H4 (cell line): ENCODE results near the gene REXO5. TPM values are rescaled to one million over a fixed set of nuclear protein-coding genes. Genes with fewer than 3 reads are reported as not detected.
"Not testable (repeated sequence)": the region's sequence is repeated elsewhere in the genome, so short reads cannot be mapped to it uniquely, and the experiment has no call there.

Source experiments
- DNase-seq: peaks from one replicate; pipeline ENCODE4 v3.0.0-alpha.2; 2015; ENCODE audit warnings: low spot score
- total RNA-seq: library from RNA; depleted of rRNA; stranded (reverse); fragments of >200 nt; shearing (Covaris generic); gene quantifications from 2 replicates; pipeline ENCODE4 v1.2.3, GENCODE V29; 2014

The REXO5 gene
- total RNA-seq, 1 experiment from 2014 or later = 4.2 TPM

DNA sequence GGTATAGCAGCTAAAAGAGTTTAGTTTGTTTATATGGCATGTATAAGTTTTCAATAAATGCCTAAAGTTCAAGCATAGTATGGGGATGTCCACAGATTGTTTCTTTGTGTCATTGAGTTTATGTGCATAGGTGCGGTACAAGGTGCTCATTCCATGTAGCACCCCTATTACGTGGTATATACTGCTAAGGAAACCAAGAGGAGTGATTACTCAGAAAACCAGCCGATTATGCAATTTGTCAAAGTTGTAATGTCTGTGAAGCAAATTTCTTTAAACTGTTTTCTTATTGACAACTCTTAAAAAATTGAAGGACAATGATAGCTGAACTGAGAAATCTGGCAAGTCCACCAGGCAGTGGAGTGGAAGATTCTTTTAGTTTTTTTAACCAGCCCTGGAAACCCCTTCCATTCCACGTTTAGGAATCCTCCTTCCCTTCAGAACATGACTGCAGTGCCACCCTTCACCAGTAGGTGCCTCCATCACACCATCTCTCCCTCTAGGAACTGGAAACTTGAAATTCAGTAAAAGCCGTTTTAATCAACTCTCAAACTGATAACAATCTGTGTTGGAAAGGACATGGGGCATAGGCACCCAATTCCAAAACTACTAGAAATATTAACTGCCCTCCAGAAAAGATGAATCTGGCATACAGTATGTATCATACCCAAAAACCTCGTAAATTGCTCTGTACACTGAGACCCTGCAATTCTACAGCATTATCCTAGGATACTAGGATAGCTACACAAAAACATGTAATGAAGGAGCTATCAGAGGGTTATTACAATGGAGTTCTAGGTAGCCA is 43.5 kb downstream of the REXO5 start:
- peak; percentile 50 for DNase-seq

DNA sequence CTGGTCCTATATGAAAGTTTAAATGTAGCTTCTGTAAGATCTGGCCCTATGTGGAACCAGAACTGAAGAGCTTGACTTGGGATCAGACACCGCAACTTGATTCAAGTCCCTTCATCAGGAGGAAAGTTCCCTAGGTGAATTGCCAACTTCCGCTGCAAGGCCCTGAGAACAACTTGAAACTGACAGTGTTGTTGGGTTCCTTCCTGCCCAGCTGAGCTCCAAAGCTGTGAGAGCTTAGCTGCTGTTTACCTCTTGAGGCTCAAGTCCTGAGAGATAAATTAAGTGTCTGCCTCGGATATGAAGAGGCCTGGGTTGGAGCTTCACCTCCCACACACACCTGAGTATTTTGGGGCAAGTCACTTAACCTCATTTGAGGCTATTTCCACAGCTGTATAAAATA is 44.7 kb downstream of the REXO5 start:
- DNase-seq = no peak

GRCh38 chr16:20851601-20852000 is 45.3 kb downstream of the REXO5 start:
- peak; percentile 43 for DNase-seq

DNA sequence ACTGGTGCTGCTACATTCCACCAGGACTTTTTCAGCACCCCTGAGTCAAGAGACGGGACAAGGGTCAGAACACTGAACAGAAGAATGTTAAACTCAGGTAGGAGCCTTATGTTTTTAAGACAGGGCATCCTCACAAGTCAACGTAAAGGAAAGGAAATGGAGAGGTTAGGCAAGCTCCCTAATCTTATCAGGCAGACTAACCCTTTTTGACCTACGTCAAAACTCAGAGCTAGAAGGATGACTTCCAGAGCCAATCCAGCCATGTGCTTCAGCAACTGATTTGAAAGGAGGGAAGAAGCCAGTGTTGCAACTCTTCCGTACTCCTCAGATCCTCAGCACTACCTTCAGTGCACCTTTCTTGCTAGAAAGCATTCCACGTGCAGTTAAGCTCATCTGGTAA is 46.8 kb downstream of the REXO5 start:
- DNase-seq = no peak

DNA sequence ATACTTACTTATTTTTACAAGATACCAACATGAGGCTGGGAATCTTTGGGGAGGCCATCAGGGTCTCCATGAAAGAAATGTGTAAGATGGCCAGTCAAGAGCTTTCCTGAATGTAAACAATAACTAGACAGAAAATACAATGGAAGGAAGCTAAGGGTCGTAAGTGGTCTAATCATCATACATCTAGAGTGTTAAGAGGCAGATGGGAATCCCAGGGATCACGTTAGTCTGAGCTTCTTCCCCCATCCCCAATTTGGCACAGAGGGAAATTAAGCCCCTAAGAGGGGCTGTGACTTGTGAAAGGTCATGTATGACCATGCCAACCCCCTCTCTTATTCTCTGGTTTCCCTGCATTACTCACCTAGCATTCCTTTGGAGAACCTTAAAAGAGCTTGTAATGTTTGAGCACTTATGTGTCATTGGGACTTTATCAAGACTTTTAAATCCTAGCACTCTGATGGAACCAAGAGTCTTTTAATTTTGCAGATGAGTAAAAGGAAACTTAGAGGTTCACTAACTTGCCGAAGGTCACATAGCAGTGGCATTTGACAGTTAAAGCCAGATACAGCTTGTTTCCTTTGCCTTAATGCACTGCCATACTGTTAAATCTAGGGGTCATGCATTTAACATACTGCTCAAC is 47.8 kb downstream of the REXO5 start:
- no peak for DNase-seq

DNA sequence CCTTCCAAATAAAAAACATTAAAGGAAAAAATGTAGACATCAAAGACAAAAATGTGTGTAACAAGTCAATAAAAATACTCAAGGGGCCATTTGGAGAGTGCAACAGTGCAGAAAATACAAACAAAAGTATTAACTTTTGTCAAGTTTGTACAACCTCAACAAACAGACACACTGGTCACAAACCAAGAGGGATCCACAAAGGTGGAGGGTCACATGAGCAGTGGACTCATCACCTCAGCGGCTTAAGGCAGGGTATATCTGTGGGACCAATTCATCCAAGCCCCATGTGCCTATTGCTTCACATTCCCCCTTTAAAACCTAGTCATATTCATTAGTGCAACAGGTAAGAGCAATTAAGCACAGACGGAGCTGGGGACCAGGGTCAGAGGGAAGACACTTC is 48.6 kb downstream of the REXO5 start:
- DNase-seq = no peak

GRCh38 chr16:20857281-20857680 is 51.0 kb downstream of the REXO5 start:
- DNase-seq = no peak

DNA sequence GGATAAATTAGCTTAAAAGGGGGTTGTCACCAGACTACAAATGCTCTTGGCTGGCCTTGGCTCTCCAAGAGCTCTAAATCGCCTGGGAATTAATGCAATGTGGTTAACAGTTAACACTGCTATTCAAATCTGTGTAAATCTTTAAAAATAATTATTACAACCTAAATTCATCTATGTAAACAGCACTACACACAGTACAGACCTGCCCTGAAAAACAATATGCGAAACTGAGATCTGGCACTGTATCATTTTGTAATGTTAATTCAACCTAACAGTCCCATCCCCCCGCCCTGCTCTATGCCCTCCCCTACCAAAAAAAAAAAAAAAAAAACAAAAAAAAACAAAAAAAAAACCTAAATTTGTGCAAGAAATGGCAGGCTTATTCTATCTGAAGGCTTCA is 52.9 kb downstream of the REXO5 start:
- no peak for DNase-seq

DNA sequence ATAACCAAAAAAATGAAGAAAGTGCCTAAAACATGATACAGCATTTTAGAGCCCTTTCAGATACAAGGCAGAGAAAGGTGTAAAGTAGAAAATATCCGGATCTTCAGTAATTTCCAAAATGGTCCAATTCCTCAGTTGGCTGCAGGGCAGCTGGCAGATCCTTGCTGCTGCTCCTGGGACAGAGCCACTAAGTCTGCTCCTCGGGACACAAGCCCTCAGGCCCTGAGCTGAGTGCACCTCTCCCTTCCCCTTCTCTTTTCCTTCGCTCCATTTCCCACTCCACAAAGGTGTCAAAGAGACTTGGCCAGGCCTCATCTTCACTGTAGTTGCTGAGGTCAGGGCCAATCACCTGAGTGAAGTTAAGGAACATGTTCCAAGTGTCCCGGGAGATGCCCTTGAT is 53.4 kb downstream of the REXO5 start:
- DNase-seq = no peak

DNA sequence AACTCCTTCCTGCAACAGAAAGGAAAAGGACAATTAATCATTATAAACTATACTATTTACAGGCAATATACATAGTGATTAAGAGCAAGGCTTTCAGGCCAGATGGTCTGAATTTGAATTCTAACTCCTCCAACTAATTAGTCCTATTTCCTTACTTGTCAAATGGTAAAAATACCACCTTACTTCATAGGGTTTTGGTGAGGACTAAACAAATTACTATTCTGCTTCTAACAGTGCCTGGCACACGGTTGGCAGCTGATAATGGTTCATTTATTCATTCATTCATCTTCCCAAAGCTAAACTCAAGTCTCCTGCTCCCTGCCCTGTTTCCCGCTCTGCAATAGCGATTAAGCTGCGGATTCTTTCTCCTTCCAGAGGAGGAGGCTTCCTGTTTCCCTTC is 54.0 kb downstream of the REXO5 start:
- DNase-seq = no peak

DNA sequence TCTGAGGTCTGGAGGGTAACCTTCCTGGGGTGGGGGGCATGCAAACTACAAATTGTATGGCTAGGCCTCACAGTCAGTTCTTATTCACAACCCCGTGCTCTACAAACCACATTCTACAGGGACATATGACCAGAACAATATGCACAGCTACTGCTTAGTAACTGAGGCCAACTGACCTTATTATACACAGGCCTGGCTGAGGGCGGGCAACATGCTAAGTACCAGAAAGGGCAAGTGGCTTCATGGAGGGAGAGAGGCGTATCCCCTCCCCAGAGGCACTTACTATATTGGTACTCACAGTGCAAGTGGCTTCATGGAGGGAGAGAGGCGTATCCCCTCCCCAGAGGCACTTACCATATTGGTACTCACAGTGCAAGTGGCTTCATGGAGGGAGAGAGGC is 54.7 kb downstream of the REXO5 start:
- not testable (repeated sequence) for DNase-seq

- DNase-seq = no peak
Measured at GRCh38 chr16:20862162-20862960, 56.0 kb downstream of the REXO5 start.

DNA sequence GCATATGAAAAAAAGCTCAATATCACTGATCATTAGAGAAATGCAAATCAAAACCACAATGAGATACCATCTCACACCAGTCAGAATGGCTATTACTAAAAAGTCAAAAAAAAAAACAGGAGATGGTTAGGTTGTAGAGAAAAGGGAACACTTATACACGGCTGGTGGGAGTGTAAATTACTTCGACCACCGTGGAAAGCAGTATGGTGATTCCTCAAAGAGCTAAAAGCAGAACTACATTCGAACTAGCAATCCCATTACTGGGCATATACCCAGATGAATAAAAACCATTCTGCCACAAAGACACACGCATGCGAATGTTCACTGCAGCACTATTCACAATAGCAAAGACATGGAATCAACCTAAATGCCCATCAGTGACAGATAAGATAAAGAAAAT is 58.0 kb downstream of the REXO5 start:
- DNase-seq = not testable (repeated sequence)

DNA sequence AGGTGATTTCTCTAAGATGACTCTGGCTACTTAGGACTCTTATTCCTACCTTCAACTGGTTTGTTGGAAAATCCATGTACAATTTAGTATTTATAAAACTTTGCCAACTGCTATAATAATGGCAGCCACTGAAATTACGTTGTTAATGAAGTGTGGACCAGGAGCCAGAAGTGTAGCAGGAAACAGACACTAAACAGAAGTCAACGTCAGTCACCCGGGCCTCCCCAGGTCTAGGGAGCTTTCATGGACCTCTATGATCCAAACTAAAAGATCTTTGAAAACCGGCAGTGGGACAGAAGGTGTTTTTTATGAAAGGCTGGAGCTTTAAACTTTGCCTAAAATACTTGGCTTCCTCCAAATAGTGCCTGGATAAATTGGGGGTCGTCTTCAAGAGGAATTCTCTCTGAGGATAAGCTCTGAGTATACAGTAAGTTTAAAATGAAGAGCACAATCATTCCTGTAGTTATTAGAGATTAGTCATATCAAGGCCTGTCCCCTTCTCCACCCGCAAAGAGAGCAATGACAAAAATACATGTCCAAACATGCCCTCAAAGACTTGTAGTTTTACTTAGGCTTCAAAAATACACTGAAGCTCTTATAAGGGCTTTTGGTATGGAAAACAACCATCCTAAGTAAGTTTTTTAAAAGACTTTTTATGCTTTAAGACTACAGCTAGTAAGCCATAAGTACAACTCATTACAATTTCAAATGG is 59.2 kb downstream of the REXO5 start:
- DNase-seq = no peak

DNA sequence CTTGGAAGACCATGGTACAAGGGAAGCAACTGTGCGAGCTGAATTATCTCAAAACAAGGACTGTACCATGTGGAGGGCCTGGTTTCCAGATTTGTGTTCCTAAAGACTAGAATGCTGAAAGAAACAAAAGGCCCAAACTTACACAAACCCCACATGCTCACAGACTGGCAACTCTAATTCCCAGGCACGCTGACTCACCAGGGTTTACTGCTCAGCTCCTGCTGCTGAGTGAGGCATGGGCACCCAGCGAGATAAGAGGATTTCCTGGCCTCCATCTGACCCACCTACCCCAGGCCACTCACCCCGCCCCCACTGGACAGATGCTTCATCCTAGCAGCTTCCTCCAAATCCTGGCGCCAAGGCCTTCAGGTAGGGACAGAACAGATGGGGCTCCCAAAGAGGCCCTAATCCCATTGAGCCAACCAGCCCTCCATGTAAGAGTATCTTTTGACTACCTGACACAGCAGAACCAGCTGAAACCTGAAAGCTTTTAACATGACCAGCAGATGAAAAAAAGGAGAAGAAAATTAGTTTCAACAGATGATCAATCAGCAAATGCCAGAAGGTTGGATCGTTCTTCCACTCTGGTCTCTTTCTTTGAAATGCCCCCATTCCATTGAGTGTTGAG is 59.9 kb downstream of the REXO5 start:
- peak; percentile 86 for DNase-seq

DNA sequence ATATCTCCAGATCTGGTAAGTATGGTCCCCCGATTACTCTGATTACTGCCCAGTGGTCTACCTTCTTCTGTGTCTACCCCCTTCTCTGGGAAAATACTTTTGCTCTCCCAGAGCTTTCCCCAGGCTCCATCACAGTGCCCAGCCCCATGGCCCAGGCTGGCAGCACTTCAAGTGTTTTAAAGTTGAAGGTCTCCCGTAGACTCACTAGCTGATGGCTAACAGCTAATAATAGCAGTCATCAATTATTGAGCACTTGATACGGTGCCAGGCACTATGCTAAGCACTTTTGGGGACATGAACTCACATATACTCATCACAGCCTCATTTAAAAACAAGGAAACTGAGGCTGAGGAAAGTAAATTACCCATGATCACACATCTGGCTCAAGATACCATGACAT is 60.5 kb downstream of the REXO5 start:
- no peak for DNase-seq

DNA sequence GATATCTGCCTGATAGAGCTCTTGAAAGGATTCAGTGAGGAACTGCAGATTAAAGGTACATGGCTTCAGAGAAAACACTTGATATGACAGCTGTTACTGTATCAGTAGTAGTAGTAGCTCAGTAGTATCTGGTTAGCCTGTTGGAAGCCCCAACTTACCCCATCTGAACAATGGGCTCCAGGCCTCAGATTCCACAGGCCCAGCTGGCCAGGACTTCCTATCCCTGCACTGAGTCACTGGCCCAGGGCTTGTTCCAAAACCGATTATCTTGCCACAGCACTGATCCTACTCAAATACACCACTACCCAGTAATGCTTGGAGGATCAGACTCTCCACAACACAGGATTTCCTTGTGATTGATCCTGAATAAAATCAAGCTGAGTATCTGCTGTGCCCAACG is 61.3 kb downstream of the REXO5 start:
- DNase-seq = no peak

- DNase-seq = peak; percentile 60
Measured at GRCh38 chr16:20868890-20869289, 62.6 kb downstream of the REXO5 start.

DNA sequence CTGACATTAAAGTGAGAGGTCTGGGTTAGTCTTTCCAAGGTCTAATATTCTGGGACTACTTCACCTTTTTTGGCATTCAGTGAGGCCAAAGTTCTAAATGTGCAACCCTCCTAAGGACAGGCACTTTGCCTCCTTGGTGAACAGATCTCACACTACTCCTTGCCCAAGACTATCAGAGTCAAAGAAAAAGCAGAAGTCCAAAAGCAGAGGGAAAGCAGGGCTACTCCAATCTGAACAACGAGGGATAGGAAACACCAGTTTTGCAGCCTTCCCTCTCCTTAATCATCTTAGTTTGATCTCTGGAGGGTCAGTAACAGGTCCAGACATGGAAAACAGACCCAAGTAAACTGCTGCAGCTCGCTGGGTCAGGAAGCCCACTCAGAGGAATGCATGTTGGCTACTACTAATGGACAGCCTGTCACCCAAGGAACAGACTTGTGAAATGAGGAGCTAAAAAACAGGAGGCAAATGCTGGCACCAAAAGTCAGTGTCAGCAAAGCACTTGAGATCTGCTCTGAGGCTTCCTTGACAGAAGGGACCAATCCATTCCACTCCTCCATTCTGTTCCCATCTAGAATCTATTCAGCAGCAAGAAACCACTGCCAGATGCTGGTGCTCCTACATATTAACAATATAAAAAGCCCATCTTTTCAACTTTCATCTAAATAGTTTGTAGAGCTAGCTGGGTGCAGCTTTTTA is 63.9 kb downstream of the REXO5 start:
- DNase-seq = no peak

DNA sequence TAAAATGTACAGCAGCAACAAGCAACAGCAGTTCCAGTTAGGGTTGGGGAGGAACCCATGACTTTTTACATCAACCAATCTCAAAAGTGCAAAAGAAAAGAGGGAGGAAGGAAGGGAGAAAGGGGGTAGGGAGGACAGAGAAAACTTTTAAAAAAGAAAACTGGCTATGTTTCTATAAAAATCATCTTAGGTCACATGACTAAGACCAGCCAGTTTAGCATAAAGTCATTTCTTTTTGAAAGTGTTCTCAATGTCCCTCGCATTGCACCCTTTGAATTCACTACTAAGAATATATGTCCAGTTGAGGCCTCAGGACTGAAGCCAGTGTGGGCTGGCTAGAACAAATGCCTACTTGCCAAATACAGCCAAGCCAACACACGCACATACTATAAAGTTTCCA is 64.9 kb downstream of the REXO5 start:
- DNase-seq = no peak
